HCT116 (cell line): Measurements from ENCODE around the gene CEP57. TPM values are rescaled to one million over a fixed set of nuclear protein-coding genes. Genes with fewer than 3 reads are reported as not detected.

ENCODE experiments used
- ATAC-seq: fragments of 200-7000 bp; cut with Tn5 transposase; 2 replicates; pipeline ENCODE4 v1.9.1; 2020; ENCODE audit warnings: mild to moderate bottlenecking, moderate library complexity
- BruUV-seq: library from RNA; stranded (reverse); fragments of 400-500 nt; replicated peaks from 2 replicates; lab custom pipeline; 2021; lab: Mats Ljungman, UMichigan
- CTCF ChIA-PET: fragments of 300-600 bp; sonication (Branson Sonifier 250); formaldehyde crosslinking; loops from one replicate; lab custom pipeline; 2021; ENCODE audit warnings: antibody characterized with exemption; lab: Charles Lee
- POLR2A ChIA-PET: fragments of 300-600, 350-600 bp; sonication (Branson Sonifier 250); formaldehyde crosslinking; loops from one replicate; lab custom pipeline; 2021; ENCODE audit warnings: antibody characterized with exemption; lab: Charles Lee
- RAD21 ChIA-PET, 2 experiments: fragments of 300-600 bp; sonication (Branson Sonifier 250); formaldehyde crosslinking; loops; one replicate each; lab custom pipeline; 2023; ENCODE audit warnings: low total read pairs in 2 of 2; ENCODE audit not compliant: uncharacterized antibody in 2 of 2, unreplicated experiment in 2 of 2, low non-redundant PET in 1 of 2; lab: Charles Lee
- DNase-seq: peaks from one replicate; pipeline ENCODE4 v3.0.0-alpha.2; 2010; ENCODE audit warnings: low read depth, low spot score
- H2AFZ ChIP-seq: fragments of 200-600 bp; shearing (Covaris generic), sonication (generic); 2 replicates; pipeline ENCODE4 v1.6.1; 2017; ENCODE audit warnings: low read depth, mixed run types, mixed read lengths, antibody characterized with exemption, low read length; ENCODE audit not compliant: poor library complexity, severe bottlenecking
- H3K27ac ChIP-seq: 2 replicates; pipeline ENCODE4 v1.5.1; 2012; ENCODE audit warnings: low read depth, low read length
- H3K27me3 ChIP-seq: fragments of 200-600 bp; sonication (generic); 2 replicates; pipeline ENCODE4 v1.6.1; 2016; ENCODE audit warnings: mixed run types, low read length, mixed read lengths; ENCODE audit not compliant: insufficient read depth
- H3K36me3 ChIP-seq, 2 experiments: fragments of 200-500 bp in 1 of 2; fragments of 200-600 bp in 1 of 2; sonication (Bioruptor generic) in 1 of 2; sonication (generic) in 1 of 2; 2 replicates each; pipeline versions ENCODE4 v1.5.1 to v1.6.1; 2014 to 2016; ENCODE audit warnings: low read length in 2 of 2, inconsistent platforms in 1 of 2, mixed read lengths in 1 of 2, mixed run types in 1 of 2; ENCODE audit not compliant: insufficient read depth in 2 of 2, control insufficient read depth in 1 of 2
- H3K4me1 ChIP-seq, 2 experiments: fragments of 200-600 bp in 1 of 2; sonication (generic) in 1 of 2; 2 replicates each; pipeline versions ENCODE4 v1.5.1 to v1.6.1; 2012 to 2017; ENCODE audit warnings: low read length in 2 of 2, inconsistent platforms in 1 of 2, mild to moderate bottlenecking in 1 of 2, mixed read lengths in 1 of 2, mixed run types in 1 of 2, moderate library complexity in 1 of 2; ENCODE audit not compliant: insufficient read depth in 2 of 2, control insufficient read depth in 1 of 2
- H3K4me2 ChIP-seq: fragments of 200-600 bp; sonication (generic); 2 replicates; pipeline ENCODE4 v1.6.1; 2017; ENCODE audit warnings: mixed run types, low read length, mixed read lengths
- H3K4me3 ChIP-seq, 2 experiments: fragments of 200-600 bp in 1 of 2; sonication (generic) in 1 of 2; replicated peaks in 1 of 2; 2 replicates each; pipeline ENCODE4 v1.5.1; 2011 to 2016; ENCODE audit warnings: low read length in 2 of 2, control low read depth in 1 of 2, low read depth in 1 of 2, mild to moderate bottlenecking in 1 of 2, mixed read lengths in 1 of 2, mixed run types in 1 of 2
- H3K79me2 ChIP-seq: fragments of 200-600 bp; sonication (generic); 2 replicates; pipeline ENCODE4 v1.6.1; 2017; ENCODE audit warnings: mild to moderate bottlenecking, mixed run types, low read length, moderate library complexity, mixed read lengths; ENCODE audit not compliant: insufficient read depth
- H3K9ac ChIP-seq: fragments of 200-600 bp; sonication (generic); 2 replicates; pipeline ENCODE4 v1.6.1; 2016; ENCODE audit warnings: low read length, mixed read lengths
- H3K9me2 ChIP-seq: fragments of 200-600 bp; sonication (generic), shearing (Covaris generic); 2 replicates; pipeline ENCODE4 v1.6.1; 2017; ENCODE audit warnings: mixed run types, mild to moderate bottlenecking, moderate library complexity; ENCODE audit not compliant: insufficient read depth
- H3K9me3 ChIP-seq, 2 experiments: fragments of 200-500 bp in 1 of 2; fragments of 200-600 bp in 1 of 2; sonication (Bioruptor generic) in 1 of 2; sonication (generic) in 1 of 2; 2 replicates each; pipeline ENCODE4 v1.6.1; 2014 to 2017; ENCODE audit warnings: low read length in 2 of 2, mixed read lengths in 2 of 2, inconsistent platforms in 1 of 2, low read depth in 1 of 2, mild to moderate bottlenecking in 1 of 2, mixed run types in 1 of 2, moderate library complexity in 1 of 2; ENCODE audit not compliant: control insufficient read depth in 1 of 2, insufficient read depth in 1 of 2
- H4K20me1 ChIP-seq: fragments of 200-600 bp; sonication (generic), shearing (Covaris generic); 2 replicates; pipeline ENCODE4 v1.6.1; 2017; ENCODE audit warnings: mixed run types, mild to moderate bottlenecking, moderate library complexity; ENCODE audit not compliant: insufficient read depth
- ATF3 ChIP-seq: IDR thresholded peaks from 2 replicates; pipeline ENCODE4 v1.6.1; 2012
- EGR1 ChIP-seq: IDR thresholded peaks from 2 replicates; pipeline ENCODE4 v1.6.1; 2012; ENCODE audit warnings: low read depth
- MAX ChIP-seq: IDR thresholded peaks from 2 replicates; pipeline ENCODE4 v1.6.1; 2012
- POLR2A ChIP-seq: IDR thresholded peaks from 2 replicates; pipeline ENCODE4 v1.7.0; 2011; ENCODE audit warnings: borderline replicate concordance; ENCODE audit not compliant: insufficient read depth, insufficient read length; ENCODE audit errors: extremely low read depth
- RAD21 ChIP-seq: IDR thresholded peaks from 2 replicates; pipeline ENCODE4 v1.6.1; 2012; ENCODE audit warnings: low read depth, mild to moderate bottlenecking
- SP1 ChIP-seq: IDR thresholded peaks from 2 replicates; pipeline ENCODE4 v1.6.1; 2012; ENCODE audit warnings: low read depth
- SRF ChIP-seq: IDR thresholded peaks from 2 replicates; pipeline ENCODE4 v1.6.1; 2012; ENCODE audit warnings: low read depth
- ZFX ChIP-seq: fragments of 450-650 bp; IDR thresholded peaks from 2 replicates; pipeline ENCODE4 v1.6.1; 2017
- intact Hi-C: fragments of 100-400 bp; cut with micrococcal nuclease; formaldehyde crosslinking; loops from 2 replicates; pipeline ENCODE4 v1.10.0; 2022
- total RNA-seq: library from RNA; stranded (reverse); gene quantifications from one replicate; pipeline ENCODE4 v1.2.1, GENCODE V29; 2021; ENCODE audit not compliant: unreplicated experiment

CEP57 gene
- total RNA-seq, 1 experiment from 2014 or later = 43.3 TPM

- BruUV-seq = no TSS peak
Observed at GRCh38 chr11:95790933-95791708, 823 bp downstream of the CEP57 start.

GRCh38 chr11:95791709-95792033 is 1.4 kb downstream of the CEP57 start:
- Histone ChIP-seq H3K4me1 (peaks cover 9 to 18% of the 10 kb centered on the region in 2 experiments; a peak in 3 of 4 replicates), H4K20me1 (no peaks in the 10 kb centered on the region; the same call in 1 of the 2 replicates), H3K27ac (no peak overlapping the region), H3K9me2 (no peaks in the 10 kb centered on the region), H3K9me3 (no peaks in the 10 kb centered on the region), H3K4me2 (peak overlapping the region; percentile 92), H3K4me3 (peak overlapping the region; percentile 76 to 87), H3K36me3 (peaks cover 3 to 4% of the 10 kb centered on the region in 2 experiments; a peak in 2 of 4 replicates), H3K9ac (peak overlapping the region; percentile 81), H3K79me2 (peaks cover 76% of the 10 kb centered on the region), H2AFZ (no peak overlapping the region), H3K27me3 (no peaks in the 10 kb centered on the region)
- RAD21 ChIA-PET = no interaction called here
- POLR2A ChIA-PET = interaction anchor here (1.8 kb wide), 1 partner anchor 8 kb away, joined by 5 read pairs; no protein-coding TSS in a partner anchor
- CTCF ChIA-PET = no interaction called here
- no TSS peak for BruUV-seq
- intact Hi-C loops = loop anchor here (5.0 kb wide), 1 partner anchor 601 kb away; the partner anchor contains the start of gene JRKL
- DNase-seq = no peak
- no peak for ATAC-seq
- TF ChIP-seq ZFX (no peak), ATF3 (no peak), SP1 (no peak), SRF (no peak), POLR2A (no peak), RAD21 (no peak)

More at GRCh38 chr11:95790933-95791708, 823 bp downstream of the CEP57 start:
- CTCF ChIA-PET = interaction anchor here (0.8 to 1.7 kb wide), 5 partner anchors 45 to 639 kb away, joined by 3 to 5 read pairs (median 4); no protein-coding TSS in a partner anchor
- TF ChIP-seq EGR1 = no peak
- peak; percentile 50 for TF ChIP-seq MAX
- ATAC-seq (peak; percentile 10), DNase-seq (peak; percentile 28)
- Histone ChIP-seq H3K4me3 (peak overlapping the region; percentile 76 to 87), H3K9me3 (no peaks in the 10 kb centered on the region), H3K9ac (peak overlapping the region; percentile 81), H3K36me3 (peaks cover 7 to 8% of the 10 kb centered on the region in 2 experiments; a peak in 3 of 4 replicates), H3K9me2 (no peaks in the 10 kb centered on the region), H2AFZ (peak overlapping the region; percentile 42), H3K4me2 (peak overlapping the region; percentile 92), H3K27ac (peak overlapping the region; percentile 77), H3K4me1 (peaks cover 9 to 18% of the 10 kb centered on the region in 2 experiments; a peak in 3 of 4 replicates), H3K79me2 (peaks cover 72% of the 10 kb centered on the region), H4K20me1 (no peaks in the 10 kb centered on the region; the same call in 1 of the 2 replicates), H3K27me3 (no peaks in the 10 kb centered on the region)
- intact Hi-C loops = loop anchor here (5.0 kb wide), 1 partner anchor 601 kb away; the partner anchor contains the start of gene JRKL
- RAD21 ChIA-PET = no interaction called here
- POLR2A ChIA-PET = interaction anchor here (1.2 to 1.8 kb wide), 2 partner anchors 9 to 724 kb away, joined by 4 to 5 read pairs; partner anchors contain the start of gene SRSF8
